Measurements from ENCODE around the gene TIAM2. TPM values are rescaled to one million over a fixed set of nuclear protein-coding genes. Genes with fewer than 3 reads are reported as not detected.
"Not testable (repeated sequence)": the region's sequence is repeated elsewhere in the genome, so short reads cannot be mapped to it uniquely, and the experiment has no call there.

The TIAM2 gene
- total and polyA plus RNA-seq, 2 donors, result 12.1 to 26.8 TPM

GRCh38 chr6:155115893-155116570 lies 120.9 kb downstream of the TIAM2 start:
- Histone ChIP-seq H3K36me3 (ENCODE audit: insufficient read depth) (no peaks in the 10 kb centered on the region), H3K4me3 (ENCODE audit: low read depth, low read length) (no peak overlapping the region), H3K27ac (ENCODE audit: low read depth) (no peak overlapping the region), H3K4me1 (ENCODE audit: insufficient read depth) (no peaks in the 10 kb centered on the region)
- no peak for DNase-seq (ENCODE audit: extremely low spot score)
- WGBS, result 67% methylated on average over 4 of the region's 4 CpGs

DNA sequence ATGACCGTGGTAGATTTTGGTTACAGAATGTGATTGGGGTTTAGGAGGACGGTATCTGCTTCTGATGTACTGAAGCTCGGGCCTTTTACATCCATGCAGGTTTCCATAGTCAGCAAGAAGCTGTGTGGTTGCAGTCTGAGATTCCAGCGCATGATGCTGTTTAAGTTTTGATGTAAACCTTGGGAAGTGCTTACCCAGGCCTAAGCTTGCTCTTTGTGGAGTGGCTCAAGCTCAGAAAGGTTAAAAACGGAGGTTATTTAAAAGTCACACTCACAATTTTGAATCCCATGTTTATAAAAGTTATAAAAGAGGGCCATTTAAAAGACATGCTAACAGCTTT lies 121.4 kb downstream of the TIAM2 start:
- Histone ChIP-seq H3K27ac (ENCODE audit: low read depth) (no peak overlapping the region), H3K36me3 (ENCODE audit: insufficient read depth) (no peaks in the 10 kb centered on the region), H3K4me3 (ENCODE audit: low read depth, low read length) (no peak overlapping the region), H3K4me1 (ENCODE audit: insufficient read depth) (no peaks in the 10 kb centered on the region)
- no peak for DNase-seq (ENCODE audit: extremely low spot score)
- 80% methylated on average over 5 of the region's 5 CpGs for WGBS

DNA sequence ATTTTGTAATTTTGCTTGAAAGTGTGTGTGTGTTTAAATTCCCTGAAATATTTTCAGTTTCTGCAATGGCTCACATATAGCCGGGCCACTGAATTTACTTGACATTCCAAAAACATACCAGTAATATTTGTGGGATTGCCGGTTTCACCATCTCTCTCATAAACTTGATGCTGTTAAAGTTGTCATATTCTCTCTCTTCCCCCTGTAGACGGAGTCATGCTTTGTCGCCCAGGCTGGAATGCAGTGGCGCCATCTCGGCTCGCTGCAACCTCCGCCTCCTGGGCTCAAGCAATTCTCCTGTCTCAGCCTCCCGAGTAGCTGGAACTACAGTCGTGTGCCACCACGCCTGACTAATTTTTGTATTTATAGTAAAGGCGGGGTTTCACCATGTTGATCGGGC lies 122.1 kb downstream of the TIAM2 start:
- H3K4me3 ChIP-seq (ENCODE audit: low read depth, low read length), result no peak overlapping the region
- no peak for DNase-seq (ENCODE audit: extremely low spot score)
- no peak overlapping the region for H3K27ac ChIP-seq (ENCODE audit: low read depth)
- H3K36me3 ChIP-seq (ENCODE audit: insufficient read depth), result no peaks in the 10 kb centered on the region
- H3K4me1 ChIP-seq (ENCODE audit: insufficient read depth), result no peaks in the 10 kb centered on the region
- WGBS, result 81% methylated on average over 13 of the region's 13 CpGs

DNA sequence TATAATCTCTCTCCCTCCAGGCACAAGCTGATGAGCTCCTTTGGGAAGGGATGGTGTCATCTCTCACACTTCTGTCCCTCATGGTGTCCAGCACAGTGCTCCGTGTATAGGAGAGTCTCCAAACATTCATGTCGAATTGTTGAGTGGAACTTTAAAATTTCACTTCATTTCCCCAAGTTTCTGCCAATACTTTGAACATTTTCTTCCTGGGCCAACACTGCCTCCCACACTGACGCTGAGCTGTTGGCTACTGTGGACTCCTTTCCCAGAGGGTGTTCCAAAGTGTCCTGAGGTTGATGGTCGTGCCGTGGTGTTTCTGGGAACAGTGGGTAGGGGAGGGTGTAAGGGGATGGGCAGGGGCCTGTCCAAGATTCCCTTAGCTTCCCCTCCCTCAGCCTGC lies 122.7 kb downstream of the TIAM2 start:
- Histone ChIP-seq H3K4me3 (ENCODE audit: low read depth, low read length) (no peak overlapping the region), H3K4me1 (ENCODE audit: insufficient read depth) (no peaks in the 10 kb centered on the region), H3K27ac (ENCODE audit: low read depth) (no peak overlapping the region), H3K36me3 (ENCODE audit: insufficient read depth) (no peaks in the 10 kb centered on the region)
- no peak for DNase-seq (ENCODE audit: extremely low spot score)
- 78% methylated on average over 5 of the region's 5 CpGs for WGBS

DNA sequence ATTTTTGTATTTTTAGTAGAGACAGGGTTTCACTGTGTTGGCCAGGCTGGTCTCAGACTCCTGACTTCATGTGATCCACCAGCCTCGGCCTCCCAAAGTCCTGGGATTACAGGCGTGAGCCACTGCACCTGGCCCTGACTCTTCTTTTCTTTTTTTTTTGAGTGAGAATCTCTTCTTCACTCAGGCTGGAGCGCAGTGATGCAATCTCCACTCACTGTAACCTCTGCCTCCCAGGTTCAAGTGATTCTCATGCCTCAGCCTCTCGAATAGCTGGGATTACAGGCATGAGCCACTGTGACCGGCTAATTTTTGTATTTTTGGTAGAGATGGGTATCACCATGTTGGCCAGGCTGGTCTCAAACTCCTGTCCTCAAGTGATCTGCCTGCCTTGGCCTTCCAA lies 124.1 kb downstream of the TIAM2 start:
- not testable (repeated sequence) for DNase-seq (ENCODE audit: extremely low spot score); H3K27ac ChIP-seq (ENCODE audit: low read depth); H3K4me1 ChIP-seq (ENCODE audit: insufficient read depth); H3K4me3 ChIP-seq (ENCODE audit: low read depth, low read length); H3K36me3 ChIP-seq (ENCODE audit: insufficient read depth)
- over 99% methylated on average over 5 of the region's 5 CpGs for WGBS

GRCh38 chr6:155120034-155120433 lies 124.9 kb downstream of the TIAM2 start:
- no peak overlapping the region for H3K4me3 ChIP-seq (ENCODE audit: low read depth, low read length)
- no peak for DNase-seq (ENCODE audit: extremely low spot score)

DNA sequence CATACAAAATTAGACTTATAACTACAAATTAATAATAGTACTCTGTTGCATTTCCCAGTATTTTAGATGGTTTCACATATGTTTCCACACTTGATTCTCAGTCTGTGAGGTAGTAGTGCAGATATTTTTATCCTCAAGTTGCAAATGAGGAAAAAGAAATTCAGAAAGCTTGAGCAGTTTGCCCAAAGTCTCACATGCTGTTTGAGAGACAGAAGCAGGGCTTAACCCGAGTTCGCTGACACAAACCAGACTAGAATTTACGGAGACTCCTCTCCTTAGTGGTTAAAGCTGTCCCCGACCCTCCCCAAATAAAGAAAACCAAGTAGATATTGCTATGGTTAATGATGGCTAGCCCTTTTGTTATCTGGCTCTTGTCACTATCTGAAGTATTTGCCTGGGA lies 126.2 kb downstream of the TIAM2 start:
- Histone ChIP-seq H3K4me3 (ENCODE audit: low read depth, low read length) (no peak overlapping the region), H3K27ac (ENCODE audit: low read depth) (no peak overlapping the region), H3K36me3 (ENCODE audit: insufficient read depth) (no peaks in the 10 kb centered on the region), H3K4me1 (ENCODE audit: insufficient read depth) (no peaks in the 10 kb centered on the region)
- 29% methylated on average over 4 of the region's 4 CpGs for WGBS
- DNase-seq (ENCODE audit: extremely low spot score), result no peak

More at GRCh38 chr6:155120034-155120433, 124.9 kb downstream of the TIAM2 start:
- H3K36me3 ChIP-seq (ENCODE audit: insufficient read depth), result no peaks in the 10 kb centered on the region
- no peaks in the 10 kb centered on the region for H3K4me1 ChIP-seq (ENCODE audit: insufficient read depth)
- 66% methylated on average over 6 of the region's 6 CpGs for WGBS
- no peak overlapping the region for H3K27ac ChIP-seq (ENCODE audit: low read depth)

GRCh38 chr6:155121699-155122098 lies 126.6 kb downstream of the TIAM2 start:
- Histone ChIP-seq H3K4me1 (ENCODE audit: insufficient read depth) (no peaks in the 10 kb centered on the region), H3K36me3 (ENCODE audit: insufficient read depth) (no peaks in the 10 kb centered on the region), H3K27ac (ENCODE audit: low read depth) (no peak overlapping the region), H3K4me3 (ENCODE audit: low read depth, low read length) (no peak overlapping the region)
- no peak for DNase-seq (ENCODE audit: extremely low spot score)
- 20% methylated on average over 11 of the region's 11 CpGs for WGBS

- 91% methylated on average over 6 of the region's 6 CpGs for whole genome bisulfite sequencing
- no peak overlapping the region for H3K4me3 ChIP-seq (ENCODE audit: low read depth, low read length)
- no peak overlapping the region for H3K27ac ChIP-seq (ENCODE audit: low read depth)
- DNase-seq (ENCODE audit: extremely low spot score), result no peak
- H3K36me3 ChIP-seq (ENCODE audit: insufficient read depth), result no peaks in the 10 kb centered on the region
- no peaks in the 10 kb centered on the region for H3K4me1 ChIP-seq (ENCODE audit: insufficient read depth)
Measured at GRCh38 chr6:155122199-155122950, 127.3 kb downstream of the TIAM2 start.

DNA sequence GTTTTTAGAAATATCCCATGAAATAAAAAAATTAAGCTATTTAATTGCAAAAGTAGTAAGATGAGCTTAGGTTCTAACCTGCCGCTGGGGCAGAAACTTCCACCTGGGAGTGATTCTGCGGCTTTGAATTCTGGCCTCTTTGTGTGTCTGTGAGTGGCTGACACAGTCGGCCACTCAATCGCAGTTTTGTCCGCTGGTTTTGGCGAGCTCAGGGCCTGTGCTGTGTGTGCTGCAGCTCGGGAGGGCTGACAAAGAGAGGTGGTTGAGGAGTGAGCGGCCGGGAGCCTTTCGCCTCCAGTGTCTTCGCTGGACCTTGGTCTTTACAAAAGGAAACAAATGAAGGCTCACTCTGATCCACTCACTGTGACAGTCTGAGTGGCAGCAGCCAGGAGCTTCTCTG lies 128.4 kb downstream of the TIAM2 start:
- WGBS, result 98% methylated on average over 11 of the region's 11 CpGs

GRCh38 chr6:155125906-155126305 lies 130.8 kb downstream of the TIAM2 start:
- DNase-seq (ENCODE audit: extremely low spot score), result no peak

More for the DNA sequence above, 128.4 kb downstream of the TIAM2 start:
- no peak overlapping the region for H3K27ac ChIP-seq (ENCODE audit: low read depth)
- H3K4me1 ChIP-seq (ENCODE audit: insufficient read depth), result no peaks in the 10 kb centered on the region
- DNase-seq (ENCODE audit: extremely low spot score), result no peak
- no peak overlapping the region for H3K4me3 ChIP-seq (ENCODE audit: low read depth, low read length)
- no peaks in the 10 kb centered on the region for H3K36me3 ChIP-seq (ENCODE audit: insufficient read depth)

DNA sequence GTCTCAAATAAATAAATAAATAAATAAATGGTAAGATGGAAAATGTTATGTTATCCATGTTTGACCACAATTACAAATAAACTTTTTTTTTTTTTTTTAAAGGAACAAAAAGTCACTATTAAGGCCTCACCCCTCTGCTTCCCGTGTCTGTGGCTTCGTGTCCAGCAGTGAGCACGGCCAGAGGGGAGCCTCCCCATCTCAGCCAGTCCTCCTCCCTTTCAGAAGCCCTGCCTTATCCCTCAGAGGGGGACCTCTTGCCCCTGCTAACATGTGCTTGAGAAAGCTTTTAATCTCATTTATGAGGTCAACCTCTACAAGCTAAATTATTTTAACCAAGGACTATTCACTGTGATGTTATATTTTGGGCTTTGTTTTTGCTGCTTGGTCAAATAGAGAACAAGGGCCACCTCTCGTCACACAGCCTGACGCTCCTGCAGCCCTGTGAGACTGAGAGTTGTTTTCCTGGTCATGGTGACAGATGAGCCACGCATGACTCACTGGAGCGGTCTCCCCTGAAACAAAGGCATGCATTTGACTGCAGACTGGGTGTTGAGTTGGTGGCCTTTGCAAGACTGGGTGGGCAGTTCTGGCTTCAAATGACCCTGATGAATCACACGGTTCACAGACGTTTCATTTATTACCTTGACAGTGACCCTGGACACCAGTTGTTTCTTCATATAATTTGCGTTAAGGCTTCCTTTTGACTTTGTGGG lies 131.8 kb downstream of the TIAM2 start:
- 72% methylated on average over 10 of the region's 10 CpGs for WGBS
- no peak for DNase-seq (ENCODE audit: extremely low spot score)
- H3K4me3 ChIP-seq (ENCODE audit: low read depth, low read length), result no peak overlapping the region
- no peaks in the 10 kb centered on the region for H3K36me3 ChIP-seq (ENCODE audit: insufficient read depth)
- H3K27ac ChIP-seq (ENCODE audit: low read depth), result no peak overlapping the region
- no peaks in the 10 kb centered on the region for H3K4me1 ChIP-seq (ENCODE audit: insufficient read depth)

More at GRCh38 chr6:155125906-155126305, 130.8 kb downstream of the TIAM2 start:
- 75% methylated on average over 2 of the region's 2 CpGs for WGBS
- H3K27ac ChIP-seq (ENCODE audit: low read depth), result no peak overlapping the region
- H3K4me1 ChIP-seq (ENCODE audit: insufficient read depth), result no peaks in the 10 kb centered on the region
- H3K36me3 ChIP-seq (ENCODE audit: insufficient read depth), result no peaks in the 10 kb centered on the region
- H3K4me3 ChIP-seq (ENCODE audit: low read depth, low read length), result no peak overlapping the region

DNA sequence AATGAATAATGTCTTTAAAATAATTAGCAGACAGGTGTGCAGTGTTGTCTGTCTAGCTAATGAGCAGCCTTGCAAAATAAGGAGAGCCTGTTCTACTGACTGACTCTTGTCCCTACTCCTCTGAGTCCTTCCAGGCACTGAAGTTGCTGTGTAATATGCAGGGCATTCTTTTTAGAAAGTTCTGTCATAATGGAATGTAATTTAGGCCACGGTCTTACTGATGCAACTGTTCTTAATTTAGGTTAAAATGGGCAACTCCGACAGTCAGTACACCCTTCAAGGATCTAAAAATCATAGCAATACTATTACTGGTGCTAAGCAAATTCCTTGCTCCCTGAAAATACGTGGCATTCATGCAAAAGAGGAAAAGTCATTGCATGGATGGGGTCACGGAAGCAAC lies 133.9 kb downstream of the TIAM2 start:
- no peak overlapping the region for H3K4me3 ChIP-seq (ENCODE audit: low read depth, low read length)
- no peak overlapping the region for H3K27ac ChIP-seq (ENCODE audit: low read depth)
- no peaks in the 10 kb centered on the region for H3K4me1 ChIP-seq (ENCODE audit: insufficient read depth)
- no peaks in the 10 kb centered on the region for H3K36me3 ChIP-seq (ENCODE audit: insufficient read depth)
- no peak for DNase-seq (ENCODE audit: extremely low spot score)
- WGBS, result 83% methylated on average over 4 of the region's 4 CpGs

- Histone ChIP-seq H3K4me1 (ENCODE audit: insufficient read depth) (no peaks in the 10 kb centered on the region), H3K36me3 (ENCODE audit: insufficient read depth) (no peaks in the 10 kb centered on the region), H3K4me3 (ENCODE audit: low read depth, low read length) (no peak overlapping the region), H3K27ac (ENCODE audit: low read depth) (no peak overlapping the region)
- WGBS, result 96% methylated on average over 14 of the region's 14 CpGs
- DNase-seq (ENCODE audit: extremely low spot score), result no peak
Measured at GRCh38 chr6:155129744-155130143, 134.6 kb downstream of the TIAM2 start.
